GM12878 (cell line): ENCODE results near the gene RBBP5. TPM values are rescaled to one million over a fixed set of nuclear protein-coding genes. Genes with fewer than 3 reads are reported as not detected.

Source experiments
- BCLAF1 ChIP-seq: fragments of 450-650 bp; IDR thresholded peaks from 2 replicates; pipeline ENCODE4 v1.6.1; 2017; ENCODE audit warnings: antibody characterized with exemption, mild to moderate bottlenecking, moderate library complexity
- CEBPZ ChIP-seq: fragments of 150-350 bp; IDR thresholded peaks from 2 replicates; pipeline ENCODE4 v1.6.1; 2016; ENCODE audit warnings: low read depth, low read length
- CHD2 ChIP-seq: IDR thresholded peaks from 2 replicates; pipeline ENCODE4 v1.6.1; 2011; ENCODE audit warnings: low read depth, low read length, improper control_type of control experiment, borderline replicate concordance
- ETV6 ChIP-seq, 2 experiments: fragments of 450-650 bp in 1 of 2; IDR thresholded peaks in 1 of 2; conservative IDR thresholded peaks in 1 of 2; 2 replicates each; pipeline ENCODE4 v1.6.1; 2014; ENCODE audit warnings: antibody characterized with exemption in 1 of 2, borderline replicate concordance in 1 of 2, low read depth in 1 of 2, mild to moderate bottlenecking in 1 of 2, moderate library complexity in 1 of 2
- HCFC1 ChIP-seq: fragments of 150-350 bp; IDR thresholded peaks from 2 replicates; pipeline ENCODE4 v1.6.1; 2014; ENCODE audit warnings: low read length
- MYB ChIP-seq: fragments of 150-350 bp; IDR thresholded peaks from 2 replicates; pipeline ENCODE4 v1.6.1; 2014; ENCODE audit warnings: mild to moderate bottlenecking, low read depth, low read length, borderline replicate concordance
- POLR2AphosphoS5 ChIP-seq: IDR thresholded peaks from 2 replicates; pipeline ENCODE4 v1.6.1; 2011; ENCODE audit warnings: mild to moderate bottlenecking, low read length, inconsistent platforms
- REST ChIP-seq: IDR thresholded peaks from 2 replicates; pipeline ENCODE4 v1.6.1; 2012; ENCODE audit warnings: mild to moderate bottlenecking, low read depth, low read length
- SMAD5 ChIP-seq: IDR thresholded peaks from 2 replicates; pipeline ENCODE4 v1.6.1; 2016; ENCODE audit warnings: antibody characterized with exemption, low read depth
- SMC3 ChIP-seq: IDR thresholded peaks from 2 replicates; pipeline ENCODE4 v1.6.1; 2011; ENCODE audit warnings: low read length, improper control_type of control experiment, borderline replicate concordance
- STAT3 ChIP-seq: IDR thresholded peaks from 2 replicates; pipeline ENCODE4 v1.6.1; 2011; ENCODE audit warnings: low read depth, low read length, improper control_type of control experiment
- TAF1 ChIP-seq: IDR thresholded peaks from 2 replicates; pipeline ENCODE4 v1.6.1; 2011; ENCODE audit warnings: mild to moderate bottlenecking, low read depth, low read length, borderline replicate concordance
- ZNF592 ChIP-seq: fragments of 450-650 bp; IDR thresholded peaks from 2 replicates; pipeline ENCODE4 v1.6.1; 2017; ENCODE audit warnings: mild to moderate bottlenecking, moderate library complexity
- ZSCAN29 ChIP-seq: fragments of 450-650 bp; IDR thresholded peaks from 2 replicates; pipeline ENCODE4 v1.6.1; 2017; ENCODE audit warnings: mild to moderate bottlenecking, moderate library complexity
- polyA plus RNA-seq, 11 experiments: library from polyadenylated mRNA; depleted of rRNA in 4 of 11; unstranded in 6 of 11; stranded (reverse) in 5 of 11; fragments of >200 nt; fragmentation: Nextera tagmentation in 4 of 11; fragmentation: Illumina TruSeq in 1 of 11; extraction: Ambion mirVana in 4 of 11; extraction: Trizol in 1 of 11; gene quantifications; 1 replicate in 1 of 11; 2 replicates in 10 of 11; pipeline versions ENCODE4 v1.2.1 to v1.2.3, GENCODE V29; 2011 to 2016; ENCODE audit warnings: inconsistent platforms in 2 of 11, missing spikeins in 2 of 11, low read depth in 1 of 11
- total RNA-seq, 4 experiments: library from RNA; depleted of rRNA in 3 of 4; stranded (reverse); fragments of >200 nt in 3 of 4; fragmentation: Illumina TruSeq in 1 of 4; extraction: Trizol in 1 of 4; gene quantifications; 2 replicates each; pipeline versions ENCODE4 v1.2.1 to v1.2.3, GENCODE V29; 2013 to 2021

The RBBP5 gene
- total and polyA plus RNA-seq, 10 of the 15 experiments (the other 5 are each of a cell fraction or from before 2014, with no cell fraction given), result 10.0 to 20.6 (median 14.8) TPM

GRCh38 chr1:205121660-205122488, at the start of gene RBBP5 (continued):
- TF ChIP-seq ZNF592 (peak; percentile 98), SMAD5 (peak; percentile 89), SMC3 (peak; percentile 27; the same call in 1 of the 2 replicates), MYB (peak; percentile 98), ETV6 (conservative IDR thresholded peaks at IDR 0.05 in 1 of 2, IDR thresholded peaks at IDR 0.05 in 1 of 2; ENCODE audit: borderline replicate concordance in 1 of 2, low read depth in 1 of 2) (peak in 1 of 2 experiments; percentile 79; a peak in 1 of 4 replicates), ZSCAN29 (peak; percentile 90), CHD2 (peak; percentile 59; the same call in 1 of the 2 replicates), TAF1 (peak; percentile 95), BCLAF1 (no peak), HCFC1 (peak; percentile 94), STAT3 (0 out of 2 replicates have a peak, but pooled peaks have one; percentile 24), POLR2AphosphoS5 (peak; percentile 99), REST (no peak), CEBPZ (no peak; the same call in 1 of the 2 replicates)
